HFFc6 (cell line): ENCODE data around the gene EMID1. TPM values are rescaled to one million over a fixed set of nuclear protein-coding genes. Genes with fewer than 3 reads are reported as not detected.

ENCODE experiments used
- DNase-seq: peaks from one replicate; pipeline ENCODE4 v3.0.0-alpha.2; 2018
- H3K27ac Mint-ChIP-seq: 2 replicates; pipeline ENCODE4 v1.8.0; 2020; ENCODE audit warnings: mild to moderate bottlenecking, mixed read lengths
- H3K27me3 Mint-ChIP-seq: 2 replicates; pipeline ENCODE4 v1.8.0; 2021; ENCODE audit warnings: mild to moderate bottlenecking, moderate library complexity, mixed read lengths; ENCODE audit not compliant: insufficient read depth
- H3K36me3 Mint-ChIP-seq: 2 replicates; pipeline ENCODE4 v1.8.0; 2021; ENCODE audit warnings: low read depth, mixed read lengths
- H3K4me1 Mint-ChIP-seq: 2 replicates; pipeline ENCODE4 v1.8.0; 2020; ENCODE audit warnings: low read depth, mixed read lengths
- H3K4me3 Mint-ChIP-seq: 2 replicates; pipeline ENCODE4 v1.8.0; 2020; ENCODE audit warnings: mild to moderate bottlenecking, moderate library complexity, mixed read lengths
- H3K9me3 Mint-ChIP-seq: 2 replicates; pipeline ENCODE4 v1.8.0; 2020; ENCODE audit warnings: mild to moderate bottlenecking, mixed read lengths
- total RNA-seq, 6 experiments: library from RNA; stranded (reverse); fragmentation: NEBNext Ultra II Directional; extraction: Animal tissue kit (Norgen Biotek cat#: 25700); gene quantifications; 2 replicates in 1 of 6; 3 replicates in 5 of 6; pipeline ENCODE4 v1.2.3, GENCODE V29; 2021
- TF ChIP-seq, protein P1 (sequence below): fragments of 200-600 bp; sonication (generic); IDR thresholded peaks from 2 replicates; pipeline ENCODE4 v1.5.0; 2021; ENCODE audit warnings: antibody characterized with exemption, mild to moderate bottlenecking

The EMID1 gene
- total RNA-seq, 6 experiments from 2014 or later: not detected

DNA sequence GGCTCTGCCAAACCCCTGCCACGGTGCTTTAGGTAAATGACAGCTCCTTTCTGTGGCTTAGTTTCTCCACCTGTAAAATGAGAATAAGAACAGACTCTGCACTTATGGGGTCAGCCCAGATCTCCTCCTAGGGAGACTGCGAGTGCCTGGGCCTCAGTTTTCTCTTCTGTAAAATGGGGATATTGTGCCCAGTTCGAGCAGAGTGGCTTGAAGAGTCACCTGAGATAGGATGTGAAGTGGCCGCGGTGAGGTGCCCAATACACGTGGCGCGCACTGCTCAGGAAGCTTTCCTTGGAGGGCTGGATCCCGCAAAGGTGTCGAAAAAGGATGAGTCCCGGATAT lies 473 bp upstream of the EMID1 start:
- peak overlapping the region; percentile 40; the same call in 1 of the 2 replicates for H3K4me3 Mint-ChIP-seq
- no peak for DNase-seq
- peaks cover 13% of the 10 kb centered on the region; the same call in 1 of the 2 replicates for H3K4me1 Mint-ChIP-seq
- TF ChIP-seq, protein P1, sequence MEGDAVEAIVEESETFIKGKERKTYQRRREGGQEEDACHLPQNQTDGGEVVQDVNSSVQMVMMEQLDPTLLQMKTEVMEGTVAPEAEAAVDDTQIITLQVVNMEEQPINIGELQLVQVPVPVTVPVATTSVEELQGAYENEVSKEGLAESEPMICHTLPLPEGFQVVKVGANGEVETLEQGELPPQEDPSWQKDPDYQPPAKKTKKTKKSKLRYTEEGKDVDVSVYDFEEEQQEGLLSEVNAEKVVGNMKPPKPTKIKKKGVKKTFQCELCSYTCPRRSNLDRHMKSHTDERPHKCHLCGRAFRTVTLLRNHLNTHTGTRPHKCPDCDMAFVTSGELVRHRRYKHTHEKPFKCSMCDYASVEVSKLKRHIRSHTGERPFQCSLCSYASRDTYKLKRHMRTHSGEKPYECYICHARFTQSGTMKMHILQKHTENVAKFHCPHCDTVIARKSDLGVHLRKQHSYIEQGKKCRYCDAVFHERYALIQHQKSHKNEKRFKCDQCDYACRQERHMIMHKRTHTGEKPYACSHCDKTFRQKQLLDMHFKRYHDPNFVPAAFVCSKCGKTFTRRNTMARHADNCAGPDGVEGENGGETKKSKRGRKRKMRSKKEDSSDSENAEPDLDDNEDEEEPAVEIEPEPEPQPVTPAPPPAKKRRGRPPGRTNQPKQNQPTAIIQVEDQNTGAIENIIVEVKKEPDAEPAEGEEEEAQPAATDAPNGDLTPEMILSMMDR: no peak
- no peaks in the 10 kb centered on the region for H3K9me3 Mint-ChIP-seq
- H3K27me3 Mint-ChIP-seq: peaks cover 38% of the 10 kb centered on the region
- H3K27ac Mint-ChIP-seq: no peak overlapping the region
- H3K36me3 Mint-ChIP-seq: no peaks in the 10 kb centered on the region

DNA sequence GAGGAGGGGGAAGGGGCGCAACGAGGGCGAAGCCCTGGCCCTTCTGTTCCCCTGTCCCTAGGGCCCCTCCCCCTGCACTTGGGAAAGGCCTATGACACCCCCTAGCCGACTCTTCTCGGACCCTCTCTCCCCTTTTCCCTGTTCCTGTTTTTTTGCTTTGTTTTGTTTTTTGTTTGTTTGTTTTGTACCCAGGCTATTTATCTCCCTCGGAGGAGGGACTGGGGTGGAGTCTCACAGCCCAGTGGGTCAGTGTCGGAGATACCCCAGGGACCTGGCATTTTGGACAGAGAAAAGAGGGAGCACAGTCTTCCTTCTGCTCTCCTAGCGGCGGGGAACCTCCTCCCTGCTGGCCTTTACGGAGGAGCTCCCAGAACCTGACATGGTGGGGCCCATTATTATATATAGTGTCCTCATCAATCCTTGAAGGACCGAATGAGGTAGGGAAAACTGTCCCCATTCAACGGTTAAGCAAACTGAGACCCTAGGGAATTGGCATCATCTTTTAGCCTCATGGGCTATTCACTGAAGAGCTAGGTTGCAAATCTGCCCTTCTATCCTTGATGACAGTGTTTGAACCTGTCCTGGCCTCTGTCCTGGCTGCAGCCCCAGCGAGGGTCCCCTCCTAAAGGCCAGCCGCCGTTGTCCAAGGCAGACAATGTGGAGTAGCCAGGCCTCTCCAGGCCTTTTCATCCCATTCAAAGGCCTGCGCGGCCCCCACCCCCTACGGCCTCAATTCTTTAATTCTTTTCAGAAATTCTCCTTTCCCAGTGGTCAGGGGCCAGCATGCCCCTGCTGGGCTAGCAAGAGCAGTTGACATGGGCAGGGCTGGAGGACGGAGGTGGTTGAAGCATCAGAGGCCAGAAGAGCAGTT lies 911 bp downstream of the EMID1 start:
- DNase-seq: no peak
- Mint-ChIP-seq H3K9me3 (no peaks in the 10 kb centered on the region), H3K4me3 (peak overlapping the region; percentile 44; the same call in 1 of the 2 replicates), H3K27me3 (peaks cover 43% of the 10 kb centered on the region), H3K36me3 (no peaks in the 10 kb centered on the region), H3K27ac (no peak overlapping the region), H3K4me1 (peaks cover 13% of the 10 kb centered on the region; the same call in 1 of the 2 replicates)
- TF ChIP-seq, protein P1: no peak

DNA sequence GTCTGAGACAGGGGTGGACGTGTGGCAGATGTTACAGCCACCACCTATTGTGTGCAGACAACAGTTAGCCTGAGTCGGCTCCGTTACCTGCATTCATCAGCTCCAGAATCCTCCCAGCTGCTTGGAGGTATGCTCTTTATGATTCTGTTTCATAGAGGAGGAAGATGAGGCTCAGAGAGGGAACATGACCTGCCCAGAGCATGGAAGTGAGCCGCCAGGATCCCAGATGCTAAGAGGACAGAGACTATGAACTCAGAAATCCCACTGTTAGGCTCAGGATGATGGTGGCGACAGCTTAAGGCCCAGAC lies 1.5 kb downstream of the EMID1 start:
- no peak for DNase-seq
- H3K27ac Mint-ChIP-seq: no peak overlapping the region
- no peaks in the 10 kb centered on the region for H3K9me3 Mint-ChIP-seq
- TF ChIP-seq, protein P1: no peak
- H3K27me3 Mint-ChIP-seq: peaks cover 46% of the 10 kb centered on the region
- peaks cover 12% of the 10 kb centered on the region; the same call in 1 of the 2 replicates for H3K4me1 Mint-ChIP-seq
- H3K36me3 Mint-ChIP-seq: no peaks in the 10 kb centered on the region
- no peak overlapping the region for H3K4me3 Mint-ChIP-seq

DNA sequence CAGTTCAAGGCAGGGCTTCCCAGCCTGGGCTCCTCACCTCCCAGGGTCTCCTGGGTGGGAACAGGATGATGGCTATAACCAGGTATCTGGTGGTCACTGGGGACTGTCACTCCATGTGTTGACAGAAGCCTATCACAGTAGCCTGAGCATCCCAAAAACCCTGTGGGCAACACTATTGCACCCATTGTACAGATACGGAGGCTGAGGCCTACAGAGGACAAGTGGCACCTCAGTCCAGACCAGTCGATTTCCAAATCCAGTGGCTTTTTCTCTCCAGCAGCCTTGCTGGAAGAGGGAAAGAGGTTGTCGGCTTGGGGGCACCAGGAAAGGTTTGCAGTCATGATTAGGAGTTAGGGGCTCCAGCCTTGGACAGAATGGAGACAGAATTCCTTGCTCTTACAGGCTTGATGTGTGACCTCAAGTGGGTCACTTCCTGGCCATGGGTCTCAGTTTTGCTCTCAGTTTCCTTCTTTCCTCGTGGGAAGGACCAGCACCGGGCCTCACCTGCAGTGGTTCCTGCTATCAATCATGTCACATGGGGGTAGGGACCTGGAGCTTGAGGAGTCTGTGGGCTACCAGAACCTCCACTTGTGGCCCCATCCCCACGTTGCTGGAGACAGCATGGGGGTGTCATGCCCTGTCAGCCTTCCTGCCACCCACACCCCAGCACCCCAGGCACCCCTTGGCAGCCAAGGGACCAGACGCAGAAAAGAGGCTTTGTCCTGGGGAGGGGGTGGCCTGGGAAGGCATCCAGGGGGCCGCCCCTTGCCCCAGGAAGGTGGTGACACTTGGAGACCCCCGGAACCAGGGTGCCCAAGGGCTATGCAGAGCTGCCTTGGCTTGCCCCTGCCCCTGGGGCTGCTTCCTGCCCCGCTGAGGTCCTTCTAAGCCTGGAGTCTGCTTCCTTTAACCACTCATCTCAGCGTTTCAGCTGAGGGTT lies 2.1 kb downstream of the EMID1 start:
- Mint-ChIP-seq H3K36me3 (no peaks in the 10 kb centered on the region), H3K27me3 (peaks cover 49% of the 10 kb centered on the region), H3K4me3 (no peak overlapping the region), H3K27ac (no peak overlapping the region), H3K9me3 (no peaks in the 10 kb centered on the region), H3K4me1 (peaks cover 6% of the 10 kb centered on the region; the same call in 1 of the 2 replicates)
- TF ChIP-seq, protein P1: no peak
- no peak for DNase-seq

DNA sequence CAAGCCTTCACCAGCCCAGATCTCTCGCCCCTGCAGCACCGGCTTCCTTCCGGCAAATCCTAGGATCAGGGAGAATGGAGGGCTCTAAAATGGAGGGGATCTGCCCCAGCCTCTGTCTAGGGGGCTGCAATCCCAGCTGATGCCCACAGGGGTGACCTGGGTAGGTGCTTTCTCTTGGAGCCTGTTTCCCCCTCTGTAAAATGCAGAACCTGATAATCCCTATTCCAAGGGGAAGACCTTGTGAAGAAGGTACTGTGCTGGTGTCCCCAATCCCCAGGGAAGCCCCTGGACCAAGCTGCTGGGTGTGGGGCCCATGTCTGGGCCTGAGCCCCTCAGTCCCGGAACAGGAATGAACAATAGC lies 2.8 kb downstream of the EMID1 start:
- TF ChIP-seq, protein P1: no peak
- Mint-ChIP-seq H3K4me3 (no peak overlapping the region), H3K4me1 (0 out of 2 replicates have a peak, but pooled peaks cover 5% of the 10 kb centered on the region), H3K27me3 (peaks cover 50% of the 10 kb centered on the region), H3K27ac (no peak overlapping the region), H3K36me3 (no peaks in the 10 kb centered on the region), H3K9me3 (no peaks in the 10 kb centered on the region)
- no peak for DNase-seq
